Calu3 (cell line): ENCODE results near the gene KCTD3. TPM values are rescaled to one million over a fixed set of nuclear protein-coding genes. Genes with fewer than 3 reads are reported as not detected.

Experiments used
- BruUV-seq: library from RNA; stranded (reverse); fragments of 400-500 nt; replicated peaks from 2 replicates; lab custom pipeline; 2021; lab: Mats Ljungman, UMichigan
- CTCF ChIA-PET: fragments of 300-600 bp; sonication (Branson Sonifier 250); formaldehyde crosslinking; loops from one replicate; lab custom pipeline; 2022; ENCODE audit warnings: antibody characterized with exemption; lab: Charles Lee
- DNase-seq: peaks from one replicate; pipeline ENCODE4 v3.0.0; 2022
- H3K27ac Mint-ChIP-seq: one replicate; pipeline ENCODE4 v1.8.0; 2022; ENCODE audit warnings: mixed read lengths; ENCODE audit not compliant: unreplicated experiment
- H3K27me3 Mint-ChIP-seq: one replicate; pipeline ENCODE4 v1.8.0; 2022; ENCODE audit warnings: mixed read lengths; ENCODE audit not compliant: unreplicated experiment
- H3K36me3 Mint-ChIP-seq: one replicate; pipeline ENCODE4 v1.8.0; 2022; ENCODE audit warnings: mild to moderate bottlenecking, moderate library complexity, mixed read lengths; ENCODE audit not compliant: insufficient read depth, unreplicated experiment
- H3K4me1 Mint-ChIP-seq: one replicate; pipeline ENCODE4 v1.8.0; 2022; ENCODE audit warnings: mild to moderate bottlenecking, low read depth, mixed read lengths; ENCODE audit not compliant: unreplicated experiment
- H3K4me3 Mint-ChIP-seq: one replicate; pipeline ENCODE4 v1.8.0; 2022; ENCODE audit warnings: mild to moderate bottlenecking, low read depth, moderate library complexity, mixed read lengths; ENCODE audit not compliant: unreplicated experiment
- H3K9me3 Mint-ChIP-seq: one replicate; pipeline ENCODE4 v1.8.0; 2022; ENCODE audit warnings: low read depth, mixed read lengths; ENCODE audit not compliant: unreplicated experiment
- CTCF ChIP-seq: fragments of 200-600 bp; IDR thresholded peaks from one replicate; pipeline ENCODE4 v1.8.0; 2022; ENCODE audit warnings: antibody characterized with exemption; ENCODE audit not compliant: unreplicated experiment
- intact Hi-C: fragments of 100-400 bp; cut with micrococcal nuclease; formaldehyde crosslinking; loops from one replicate; pipeline ENCODE4 v1.10.0; 2022; ENCODE audit not compliant: unreplicated experiment
- total RNA-seq: library from RNA; stranded (reverse); gene quantifications from 2 replicates; pipeline ENCODE4 v1.2.3, GENCODE V29; 2022

KCTD3 gene
- total RNA-seq, 1 experiment from 2014 or later, result 48.8 TPM

GRCh38 chr1:215635827-215636226, 68.7 kb downstream of the KCTD3 start:
- Mint-ChIP-seq H3K36me3 (peaks cover 4% of the 10 kb centered on the region), H3K27me3 (no peaks in the 10 kb centered on the region), H3K4me3 (no peak overlapping the region), H3K9me3 (no peaks in the 10 kb centered on the region), H3K27ac (no peak overlapping the region), H3K4me1 (peaks cover 14% of the 10 kb centered on the region)
- no peak for TF ChIP-seq CTCF
- no peak for DNase-seq
- intact Hi-C loops, result no loop called here
- no TSS peak for BruUV-seq
- CTCF ChIA-PET, result interaction anchor here (0.5 kb wide), 1 partner anchor 31 kb away, joined by 3 read pairs; no protein-coding TSS in a partner anchor

- TF ChIP-seq CTCF, result no peak
- no peaks in the 10 kb centered on the region for H3K27me3 Mint-ChIP-seq
- peaks cover 4% of the 10 kb centered on the region for H3K36me3 Mint-ChIP-seq
- no peak for DNase-seq
- intact Hi-C loops, result no loop called here
- H3K27ac Mint-ChIP-seq, result no peak overlapping the region
- H3K4me1 Mint-ChIP-seq, result peaks cover 14% of the 10 kb centered on the region
- CTCF ChIA-PET, result interaction anchor here (0.5 kb wide), 1 partner anchor 32 kb away, joined by 3 read pairs; no protein-coding TSS in a partner anchor
- no peaks in the 10 kb centered on the region for H3K9me3 Mint-ChIP-seq
- BruUV-seq, result no TSS peak
- H3K4me3 Mint-ChIP-seq, result no peak overlapping the region
Measured at GRCh38 chr1:215636258-215636965, 69.3 kb downstream of the KCTD3 start.

GRCh38 chr1:215637041-215637573, 70.0 kb downstream of the KCTD3 start:
- BruUV-seq, result no TSS peak
- Mint-ChIP-seq H3K36me3 (peaks cover 4% of the 10 kb centered on the region), H3K27me3 (no peaks in the 10 kb centered on the region), H3K4me3 (no peak overlapping the region), H3K9me3 (no peaks in the 10 kb centered on the region), H3K27ac (no peak overlapping the region), H3K4me1 (peaks cover 14% of the 10 kb centered on the region)
- CTCF ChIA-PET, result no interaction called here
- no peak for TF ChIP-seq CTCF
- DNase-seq, result no peak
- intact Hi-C loops, result no loop called here

GRCh38 chr1:215640429-215641148, 73.5 kb downstream of the KCTD3 start:
- no peak for DNase-seq
- CTCF ChIA-PET, result no interaction called here
- no peak for TF ChIP-seq CTCF
- intact Hi-C loops, result no loop called here
- Mint-ChIP-seq H3K27ac (no peak overlapping the region), H3K27me3 (no peaks in the 10 kb centered on the region), H3K4me3 (no peak overlapping the region), H3K36me3 (peaks cover 2% of the 10 kb centered on the region), H3K4me1 (peaks cover 13% of the 10 kb centered on the region), H3K9me3 (no peaks in the 10 kb centered on the region)
- no TSS peak for BruUV-seq
